GM10266 (cell line): Measurements from ENCODE around the gene CASP8AP2.
"Not testable (repeated sequence)": the region's sequence is repeated elsewhere in the genome, so short reads cannot be mapped to it uniquely, and the experiment has no call there.

Experiments
- DNase-seq: peaks from one replicate; pipeline ENCODE4 v3.0.0; 2012; ENCODE audit errors: extremely low spot score
- CTCF ChIP-seq: IDR thresholded peaks from 2 replicates; pipeline ENCODE4 v1.5.1; 2012; ENCODE audit warnings: mild to moderate bottlenecking, low read depth; ENCODE audit not compliant: control insufficient read depth, insufficient read depth; ENCODE audit errors: missing control alignments

The CASP8AP2 gene

DNA sequence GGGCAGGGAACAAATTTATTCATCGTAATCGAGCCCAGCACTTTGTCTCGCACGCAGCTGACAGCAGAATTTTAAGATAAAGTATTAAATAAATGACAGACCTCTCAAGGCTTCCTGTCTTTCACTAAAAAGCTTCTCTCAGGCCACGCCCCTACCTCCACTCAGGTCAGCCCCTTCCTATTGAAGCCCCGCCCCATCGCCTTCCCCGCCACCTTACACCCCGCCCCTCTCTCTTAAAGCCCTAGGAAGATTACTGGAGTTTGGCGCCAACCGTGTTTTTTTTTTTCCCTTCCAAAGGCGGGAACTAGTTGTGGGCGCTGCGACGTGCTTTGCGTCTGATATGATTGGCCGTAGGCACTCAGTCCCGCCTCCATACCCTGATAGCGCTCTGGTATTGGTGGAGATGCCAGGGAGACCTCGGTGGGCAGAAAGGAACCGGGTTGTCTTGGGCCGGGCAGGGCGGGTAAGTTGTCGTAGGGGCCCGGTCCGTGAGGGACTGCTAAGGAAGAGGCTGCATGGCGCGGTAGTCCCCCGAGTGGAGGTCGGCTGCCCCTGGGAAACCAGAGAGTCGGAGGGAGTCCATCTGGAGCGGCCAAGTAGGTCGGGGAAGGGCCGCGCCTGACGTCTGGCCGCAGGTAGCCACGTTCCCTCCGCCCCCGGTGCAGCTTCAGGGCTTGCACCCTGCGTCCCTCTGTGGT is at the start of gene CASP8AP2:
Gene CASP8AP2, plus strand, starts transcription at position 409 of the 698 bp plus-strand sequence.
- no peak for TF ChIP-seq CTCF
- peak; percentile 92 for DNase-seq

- TF ChIP-seq CTCF = no peak
- no peak for DNase-seq
These were observed 48.3 kb upstream of the CASP8AP2 start for GRCh38 chr6:89781070-89782034.

DNA sequence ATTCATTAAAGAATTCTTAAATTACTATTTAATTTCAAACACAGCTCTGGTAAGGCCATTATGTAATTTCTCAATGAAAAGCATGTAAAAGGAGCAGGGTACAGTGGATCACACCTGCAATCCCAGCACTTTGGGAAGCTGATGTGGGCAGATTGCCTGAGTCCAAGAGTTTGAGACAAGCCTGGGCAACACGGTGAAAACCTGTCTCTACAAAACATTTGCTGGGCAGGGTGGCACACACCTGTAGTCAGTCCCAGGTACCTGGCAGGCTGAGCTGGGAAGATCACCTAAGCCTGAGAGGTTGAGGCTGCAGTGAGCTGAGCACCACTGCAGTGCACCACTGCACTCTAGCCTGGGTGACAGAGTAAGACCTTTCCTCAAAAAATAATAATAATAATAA is 47.5 kb upstream of the CASP8AP2 start:
- TF ChIP-seq CTCF = no peak

DNA sequence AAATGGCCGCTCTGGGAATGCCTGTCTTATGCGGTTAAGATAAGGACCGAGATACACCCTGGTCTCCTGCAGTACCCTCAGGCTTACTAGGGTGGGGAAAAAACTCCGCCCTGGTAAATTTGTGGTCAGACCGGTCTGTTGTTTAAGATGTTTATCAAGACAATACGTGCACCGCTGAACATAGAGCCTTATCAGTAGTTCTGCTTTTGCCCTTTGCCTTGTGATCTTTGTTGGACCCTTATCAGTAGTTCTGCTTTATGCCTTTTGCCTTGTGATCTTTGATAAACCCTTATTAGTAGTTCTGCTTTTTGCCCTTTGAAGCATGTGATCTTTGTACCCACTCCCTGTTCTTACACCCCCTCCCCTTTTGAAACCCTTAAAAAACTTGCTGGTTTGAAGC is 46.4 kb upstream of the CASP8AP2 start:
- DNase-seq = not testable (repeated sequence)

More for the DNA sequence above, 47.5 kb upstream of the CASP8AP2 start:
- no peak for DNase-seq

DNA sequence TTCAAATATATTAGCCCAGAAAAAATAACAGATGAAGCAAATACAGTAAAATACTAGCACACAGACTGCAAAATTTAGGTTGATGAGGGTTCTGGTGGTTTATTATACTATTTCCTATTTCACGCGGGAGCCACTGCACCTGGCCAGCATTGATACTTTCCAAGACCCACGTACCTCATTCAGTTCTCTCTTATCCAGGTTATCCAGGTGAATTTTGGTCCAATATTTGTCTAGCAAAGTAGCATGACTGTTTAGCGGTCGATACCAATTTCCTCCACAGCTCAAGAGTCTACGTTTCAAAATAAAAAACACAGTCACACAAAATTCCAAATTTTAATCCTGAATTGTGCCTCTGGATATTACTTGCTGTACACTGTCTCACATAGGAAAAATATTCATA is 44.8 kb upstream of the CASP8AP2 start:
- no peak for DNase-seq
- TF ChIP-seq CTCF = no peak

DNA sequence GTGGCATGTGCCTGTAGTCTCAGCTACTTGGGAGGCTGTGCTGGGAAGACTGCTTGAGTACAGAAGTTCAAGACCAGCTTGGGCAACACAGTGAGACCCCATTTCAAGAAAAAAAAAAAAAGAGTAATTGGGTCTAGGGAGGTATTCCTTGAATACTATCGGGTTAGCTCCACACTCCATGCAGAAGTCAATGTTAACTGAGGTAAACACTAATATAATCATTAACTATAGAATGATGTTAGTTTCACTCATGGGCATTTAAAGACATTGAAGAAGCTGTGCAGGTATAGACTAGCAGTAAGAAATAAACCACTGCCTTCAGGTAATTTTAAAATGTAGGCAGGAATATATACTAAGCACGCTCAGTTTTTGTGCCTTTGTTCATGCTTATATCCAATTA is 42.7 kb upstream of the CASP8AP2 start:
- DNase-seq = no peak
- TF ChIP-seq CTCF = no peak

GRCh38 chr6:89787660-89788328 is 41.9 kb upstream of the CASP8AP2 start:
- DNase-seq = no peak
- no peak for TF ChIP-seq CTCF
